Neural cell (in vitro differentiated cells): Measurements from ENCODE around the gene MED16. TPM values are rescaled to one million over a fixed set of nuclear protein-coding genes. Genes with fewer than 3 reads are reported as not detected.
A peak's percentile ranks its signal among the peaks of the same experiment; 100 is the strongest.
"Not testable (repeated sequence)": the region's sequence is repeated elsewhere in the genome, so short reads cannot be mapped to it uniquely, and the experiment has no call there.

ENCODE experiments used
- H2AFZ ChIP-seq: fragments of 200-600, 300-800 bp; sonication (generic), shearing (Covaris generic); 2 replicates; pipeline ENCODE4 v1.6.0; 2014; ENCODE audit warnings: low read depth, mild to moderate bottlenecking, antibody characterized with exemption, low read length, moderate library complexity
- H3F3A ChIP-seq: fragments of 200-600 bp; shearing (Covaris generic); 2 replicates; pipeline ENCODE4 v1.6.1; 2016; ENCODE audit warnings: mild to moderate bottlenecking, moderate library complexity, mixed read lengths, antibody characterized with exemption, low read length; ENCODE audit not compliant: insufficient read depth, poor library complexity, severe bottlenecking
- H3K27ac ChIP-seq: fragments of 200-600, 300-800 bp; sonication (generic), shearing (Covaris generic); 2 replicates; pipeline ENCODE4 v1.5.1; 2014; ENCODE audit warnings: mild to moderate bottlenecking, low read length, moderate library complexity
- H3K27me3 ChIP-seq: fragments of 300-800, 200-600 bp; sonication (generic), shearing (Covaris generic); 2 replicates; pipeline ENCODE4 v1.6.0; 2014; ENCODE audit warnings: mild to moderate bottlenecking, low read depth, low read length, moderate library complexity; ENCODE audit not compliant: insufficient read depth
- H3K36me3 ChIP-seq: fragments of 300-800, 200-600 bp; sonication (generic), shearing (Covaris generic); 2 replicates; pipeline ENCODE4 v1.5.1; 2014; ENCODE audit warnings: mild to moderate bottlenecking, antibody characterized with exemption, low read length, moderate library complexity; ENCODE audit not compliant: insufficient read depth
- H3K4me2 ChIP-seq: fragments of 300-800, 200-600 bp; sonication (generic), shearing (Covaris generic); 2 replicates; pipeline ENCODE4 v1.6.0; 2014; ENCODE audit warnings: mild to moderate bottlenecking, low read length
- H3K4me3 ChIP-seq: fragments of 300-800, 200-600 bp; sonication (generic), shearing (Covaris generic); 2 replicates; pipeline ENCODE4 v1.5.1; 2014; ENCODE audit warnings: mild to moderate bottlenecking, low read length, moderate library complexity
- H3K79me2 ChIP-seq: fragments of 200-600 bp; shearing (Covaris generic); replicated peaks from 2 replicates; pipeline ENCODE4 v1.6.0; 2014; ENCODE audit warnings: mild to moderate bottlenecking, low read length, moderate library complexity; ENCODE audit not compliant: insufficient read depth
- H3K9ac ChIP-seq: fragments of 300-800, 200-600 bp; sonication (generic), shearing (Covaris generic); 2 replicates; pipeline ENCODE4 v1.6.1; 2016; ENCODE audit warnings: mild to moderate bottlenecking, low read length, mixed read lengths
- H3K9me2 ChIP-seq: fragments of 200-600 bp; shearing (Covaris generic); 2 replicates; pipeline ENCODE4 v1.6.1; 2016; ENCODE audit warnings: mild to moderate bottlenecking, low read length, mixed read lengths; ENCODE audit not compliant: insufficient read depth
- H3K9me3 ChIP-seq: fragments of 200-600, 300-800 bp; sonication (generic), shearing (Covaris generic); 2 replicates; pipeline ENCODE4 v1.6.1; 2016; ENCODE audit warnings: mild to moderate bottlenecking, mixed run types, low read length, moderate library complexity, mixed read lengths
- H4K20me1 ChIP-seq: fragments of 200-600 bp; shearing (Covaris generic); 2 replicates; pipeline ENCODE4 v1.6.1; 2016; ENCODE audit warnings: mild to moderate bottlenecking, mixed run types; ENCODE audit not compliant: insufficient read depth
- CTCF ChIP-seq: fragments of 450-650 bp; IDR thresholded peaks from 2 replicates; pipeline ENCODE4 v1.5.1; 2014; ENCODE audit warnings: antibody characterized with exemption, mild to moderate bottlenecking, moderate library complexity; ENCODE audit not compliant: poor library complexity, severe bottlenecking
- EP300 ChIP-seq: fragments of 450-650 bp; conservative IDR thresholded peaks from 2 replicates; pipeline ENCODE4 v1.6.1; 2014; ENCODE audit warnings: antibody characterized with exemption, mild to moderate bottlenecking, moderate library complexity; ENCODE audit not compliant: poor library complexity, severe bottlenecking
- EZH2 ChIP-seq: fragments of 200-600, 300-800 bp; shearing (Covaris generic), sonication (generic); IDR thresholded peaks from 2 replicates; pipeline ENCODE4 v1.6.1; 2014; ENCODE audit warnings: antibody characterized with exemption, low read length, borderline replicate concordance, mild to moderate bottlenecking; ENCODE audit not compliant: insufficient read depth, poor library complexity, severe bottlenecking
- MXI1 ChIP-seq: fragments of 450-650 bp; conservative IDR thresholded peaks from 2 replicates; pipeline ENCODE4 v1.6.1; 2014; ENCODE audit warnings: antibody characterized with exemption, mild to moderate bottlenecking; ENCODE audit not compliant: poor library complexity, severe bottlenecking
- POLR2AphosphoS5 ChIP-seq: IDR thresholded peaks from 2 replicates; pipeline ENCODE4 v1.6.1; 2012
- RAD21 ChIP-seq: fragments of 450-650 bp; conservative IDR thresholded peaks from 2 replicates; pipeline ENCODE4 v1.6.1; 2014; ENCODE audit warnings: antibody characterized with exemption, mild to moderate bottlenecking, moderate library complexity
- SMC3 ChIP-seq: fragments of 450-650 bp; conservative IDR thresholded peaks from 2 replicates; pipeline ENCODE4 v1.6.1; 2014; ENCODE audit warnings: antibody characterized with exemption, mild to moderate bottlenecking, moderate library complexity; ENCODE audit not compliant: poor library complexity
- TAF1 ChIP-seq: IDR thresholded peaks from 2 replicates; pipeline ENCODE4 v1.6.1; 2012; ENCODE audit warnings: low read depth
- polyA plus RNA-seq: library from polyadenylated mRNA; depleted of rRNA; stranded (reverse); fragments of >200 nt; gene quantifications from 2 replicates; pipeline ENCODE4 v1.2.3, GENCODE V29; 2014
- TF ChIP-seq, protein P1 (sequence below): IDR thresholded peaks from 2 replicates; pipeline ENCODE4 v1.6.1; 2012; ENCODE audit warnings: borderline replicate concordance

The MED16 gene
- polyA plus RNA-seq, 1 donor from 2014 or later = 13.3 TPM

DNA sequence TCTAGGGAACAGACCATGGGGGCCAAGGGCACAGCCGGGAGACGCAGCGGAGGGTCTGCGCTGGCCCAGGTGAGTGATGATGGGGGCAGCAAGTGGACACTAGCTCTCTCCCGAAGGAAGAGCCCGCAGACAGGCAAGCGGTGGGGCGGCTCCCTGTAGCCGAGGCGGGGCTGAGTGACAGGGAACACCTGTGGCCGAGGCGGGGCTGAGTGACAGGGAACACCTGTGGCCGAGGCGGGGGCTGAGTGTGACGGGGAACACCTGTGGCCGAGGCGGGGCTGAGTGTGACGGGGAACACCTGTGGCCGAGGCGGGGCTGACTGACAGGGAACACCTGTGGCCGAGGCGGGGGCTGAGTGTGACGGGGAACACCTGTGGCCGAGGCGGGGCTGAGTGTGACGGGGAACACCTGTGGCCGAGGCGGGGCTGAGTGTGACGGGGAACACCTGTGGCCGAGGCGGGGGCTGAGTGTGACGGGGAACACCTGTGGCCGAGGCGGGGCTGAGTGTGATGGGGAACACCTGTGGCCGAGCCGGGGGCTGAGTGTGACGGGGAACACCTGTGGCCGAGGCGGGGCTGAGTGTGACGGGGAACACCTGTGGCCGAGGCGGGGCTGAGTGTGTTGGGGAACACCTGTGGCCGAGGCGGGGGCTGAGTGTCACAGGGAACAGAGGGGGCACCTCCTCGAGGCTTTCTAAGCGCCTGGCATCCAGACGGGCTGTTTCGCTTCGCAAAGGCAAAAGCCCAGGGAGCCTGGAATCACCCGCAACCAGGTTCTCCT lies 1.4 kb downstream of the MED16 start:
- H3K27ac ChIP-seq, H3F3A ChIP-seq, H3K9me3 ChIP-seq, H2AFZ ChIP-seq, H4K20me1 ChIP-seq, H3K9me2 ChIP-seq, H3K36me3 ChIP-seq, H3K79me2 ChIP-seq, H3K27me3 ChIP-seq: not testable (repeated sequence)
- Histone ChIP-seq H3K4me3 (peak overlapping the region; percentile 76), H3K4me2 (peak overlapping the region; percentile 80), H3K9ac (peak overlapping the region; percentile 85)

DNA sequence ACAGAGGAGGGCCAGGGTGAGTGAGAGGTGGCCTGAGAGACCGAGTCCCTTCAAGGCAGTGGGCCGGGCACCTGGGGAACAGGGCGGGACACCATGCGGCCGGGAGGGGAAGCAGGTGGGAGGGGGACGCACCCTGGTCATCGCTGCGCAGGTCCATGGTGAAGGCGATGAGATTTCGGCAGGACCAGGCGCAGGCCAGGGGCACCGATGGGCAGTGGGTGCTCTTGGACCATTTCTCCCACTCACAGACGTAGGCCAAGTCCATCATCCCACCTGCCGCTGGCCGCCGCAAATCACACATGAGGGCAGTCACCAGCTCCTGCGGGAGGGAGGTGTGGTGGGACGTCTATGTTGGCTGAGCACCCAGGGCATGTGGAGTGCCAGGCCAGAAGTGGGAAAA lies 2.2 kb downstream of the MED16 start:
- Histone ChIP-seq H3K36me3 (no peaks in the 10 kb centered on the region), H4K20me1 (no peaks in the 10 kb centered on the region)

More for the DNA sequence above, 2.2 kb downstream of the MED16 start:
- H2AFZ ChIP-seq = no peak overlapping the region
- H3K9me3 ChIP-seq = no peaks in the 10 kb centered on the region
- H3F3A ChIP-seq = no peaks in the 10 kb centered on the region
- H3K4me3 ChIP-seq = no peak overlapping the region
- H3K79me2 ChIP-seq = peaks cover 6% of the 10 kb centered on the region
- H3K27me3 ChIP-seq = no peaks in the 10 kb centered on the region
- H3K27ac ChIP-seq = no peak overlapping the region
- no peaks in the 10 kb centered on the region for H3K9me2 ChIP-seq
- no peak overlapping the region for H3K4me2 ChIP-seq
- H3K9ac ChIP-seq = no peak overlapping the region
- TF ChIP-seq CTCF (no peak), EP300 (no peak), EZH2 (no peak), RAD21 (no peak), SMC3 (no peak), TAF1 (no peak), POLR2AphosphoS5 (no peak), MXI1 (no peak)
- TF ChIP-seq, protein P1, sequence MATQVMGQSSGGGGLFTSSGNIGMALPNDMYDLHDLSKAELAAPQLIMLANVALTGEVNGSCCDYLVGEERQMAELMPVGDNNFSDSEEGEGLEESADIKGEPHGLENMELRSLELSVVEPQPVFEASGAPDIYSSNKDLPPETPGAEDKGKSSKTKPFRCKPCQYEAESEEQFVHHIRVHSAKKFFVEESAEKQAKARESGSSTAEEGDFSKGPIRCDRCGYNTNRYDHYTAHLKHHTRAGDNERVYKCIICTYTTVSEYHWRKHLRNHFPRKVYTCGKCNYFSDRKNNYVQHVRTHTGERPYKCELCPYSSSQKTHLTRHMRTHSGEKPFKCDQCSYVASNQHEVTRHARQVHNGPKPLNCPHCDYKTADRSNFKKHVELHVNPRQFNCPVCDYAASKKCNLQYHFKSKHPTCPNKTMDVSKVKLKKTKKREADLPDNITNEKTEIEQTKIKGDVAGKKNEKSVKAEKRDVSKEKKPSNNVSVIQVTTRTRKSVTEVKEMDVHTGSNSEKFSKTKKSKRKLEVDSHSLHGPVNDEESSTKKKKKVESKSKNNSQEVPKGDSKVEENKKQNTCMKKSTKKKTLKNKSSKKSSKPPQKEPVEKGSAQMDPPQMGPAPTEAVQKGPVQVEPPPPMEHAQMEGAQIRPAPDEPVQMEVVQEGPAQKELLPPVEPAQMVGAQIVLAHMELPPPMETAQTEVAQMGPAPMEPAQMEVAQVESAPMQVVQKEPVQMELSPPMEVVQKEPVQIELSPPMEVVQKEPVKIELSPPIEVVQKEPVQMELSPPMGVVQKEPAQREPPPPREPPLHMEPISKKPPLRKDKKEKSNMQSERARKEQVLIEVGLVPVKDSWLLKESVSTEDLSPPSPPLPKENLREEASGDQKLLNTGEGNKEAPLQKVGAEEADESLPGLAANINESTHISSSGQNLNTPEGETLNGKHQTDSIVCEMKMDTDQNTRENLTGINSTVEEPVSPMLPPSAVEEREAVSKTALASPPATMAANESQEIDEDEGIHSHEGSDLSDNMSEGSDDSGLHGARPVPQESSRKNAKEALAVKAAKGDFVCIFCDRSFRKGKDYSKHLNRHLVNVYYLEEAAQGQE = no peak
